Activated CD8-positive, alpha-beta memory T cell treated with anti-CD3 and anti-CD28 coated beads for 48 hours (primary cell): ENCODE results near the gene HSPA2.

ENCODE experiments used
- DNase-seq, 3 experiments: peaks; one replicate each; pipeline ENCODE4 v3.0.0-alpha.2; 2020; ENCODE audit warnings: low read depth in 2 of 3, low spot score in 2 of 3

Gene HSPA2

GRCh38 chr14:64540208-64541202 is at the start of gene HSPA2:
TSS of gene HSPA2 (plus strand) at chr14:64540741. CDS start at chr14:64540850, 109 bp downstream.
- peak; percentile 82 to 91 (median 84) for DNase-seq

- DNase-seq, result no peak
These were observed 48.9 kb upstream of the HSPA2 start for GRCh38 chr14:64491637-64492036.

- no peak for DNase-seq
These were observed 47.1 kb upstream of the HSPA2 start for GRCh38 chr14:64493455-64493854.

GRCh38 chr14:64495252-64495651 is 45.3 kb upstream of the HSPA2 start:
- no peak for DNase-seq

- DNase-seq, result no peak
These were observed 43.8 kb upstream of the HSPA2 start for GRCh38 chr14:64496764-64497163.

GRCh38 chr14:64500088-64500487 is 40.5 kb upstream of the HSPA2 start:
- no peak for DNase-seq

- DNase-seq, result no peak
These were observed 39.0 kb upstream of the HSPA2 start for GRCh38 chr14:64501411-64502171.

- no peak for DNase-seq
These were observed 38.1 kb upstream of the HSPA2 start for GRCh38 chr14:64502456-64502855.

- no peak for DNase-seq
These were observed 37.6 kb upstream of the HSPA2 start for GRCh38 chr14:64502887-64503433.

- peak; percentile 87 to 90 (median 88) for DNase-seq
These were observed 36.9 kb upstream of the HSPA2 start, which contains the start of gene ZBTB25 for GRCh38 chr14:64503434-64504309. TSS of gene ZBTB25 (minus strand) at chr14:64503838. CDS start at chr14:64490533, 13,305 bp downstream.

GRCh38 chr14:64504310-64504896 is 36.1 kb upstream of the HSPA2 start, which contains the start of gene ZBTB1:
TSS of gene ZBTB1 (plus strand) at chr14:64504770. CDS start at chr14:64521505, 16,735 bp downstream.
- peak; percentile 69 to 81 (median 77) for DNase-seq

- peak; percentile 54 to 58 (median 54) for DNase-seq
These were observed 35.4 kb upstream of the HSPA2 start for GRCh38 chr14:64504897-64505794.

- DNase-seq, result no peak
These were observed 33.8 kb upstream of the HSPA2 start for GRCh38 chr14:64506721-64507120.

GRCh38 chr14:64507376-64508156 is 33.0 kb upstream of the HSPA2 start:
- DNase-seq, result no peak

- no peak for DNase-seq
These were observed 32.2 kb upstream of the HSPA2 start for GRCh38 chr14:64508215-64508776.

GRCh38 chr14:64509036-64509435 is 31.5 kb upstream of the HSPA2 start:
- no peak for DNase-seq

GRCh38 chr14:64510825-64511671 is 29.5 kb upstream of the HSPA2 start:
- DNase-seq, result no peak
